HepG2 (cell line): Measurements from ENCODE around the gene MRPL51. TPM values are rescaled to one million over a fixed set of nuclear protein-coding genes. Genes with fewer than 3 reads are reported as not detected.

Source experiments
- ARID2 ChIP-seq: sonication (generic); formaldehyde crosslinking; IDR thresholded peaks from 2 replicates; pipeline ENCODE4 v1.8.1; 2022; ENCODE audit warnings: mild to moderate bottlenecking, missing genetic modification reagents, borderline replicate concordance
- ATF4 ChIP-seq, 2 experiments: fragments of 450-650 bp in 1 of 2; sonication (generic) in 1 of 2; formaldehyde crosslinking; IDR thresholded peaks; 2 replicates each; pipeline versions ENCODE4 v1.5.0 to v1.8.0; 2020 to 2022; ENCODE audit warnings: mild to moderate bottlenecking in 1 of 2, missing genetic modification reagents in 1 of 2
- GABPA ChIP-seq, 2 experiments: IDR thresholded peaks; 2 replicates each; pipeline ENCODE4 v1.6.1; 2011 to 2016; ENCODE audit warnings: low read depth in 2 of 2, low read length in 1 of 2, missing biosample characterization in 1 of 2, missing genetic modification characterization in 1 of 2
- ISL2 ChIP-seq: sonication (generic); formaldehyde crosslinking; IDR thresholded peaks from 2 replicates; pipeline ENCODE4 v1.5.0; 2020; ENCODE audit warnings: missing genetic modification reagents
- MAX ChIP-seq: IDR thresholded peaks from 2 replicates; pipeline ENCODE4 v1.6.1; 2012; ENCODE audit warnings: inconsistent platforms
- NCOA2 ChIP-seq: sonication (generic); formaldehyde crosslinking; IDR thresholded peaks from 2 replicates; pipeline ENCODE4 v1.8.0; 2022; ENCODE audit warnings: inconsistent platforms
- SMARCC2 ChIP-seq: fragments of 450-650 bp; IDR thresholded peaks from 2 replicates; pipeline ENCODE4 v1.6.1; 2017; ENCODE audit warnings: antibody characterized with exemption, mild to moderate bottlenecking
- ZBTB14 ChIP-seq: sonication (generic); formaldehyde crosslinking; IDR thresholded peaks from 2 replicates; pipeline ENCODE4 v1.4.0; 2020; ENCODE audit warnings: missing genetic modification reagents
- ZFAT ChIP-seq: sonication (generic); formaldehyde crosslinking; conservative IDR thresholded peaks from 2 replicates; pipeline ENCODE4 v1.8.1; 2023; ENCODE audit warnings: missing genetic modification reagents, inconsistent platforms
- ZHX2 ChIP-seq, 2 experiments: sonication (generic) in 1 of 2; formaldehyde crosslinking in 1 of 2; IDR thresholded peaks; 2 replicates each; pipeline versions ENCODE4 v1.6.1 to v1.9.0; 2014 to 2022; ENCODE audit warnings: antibody characterized with exemption in 1 of 2, borderline replicate concordance in 1 of 2, inconsistent platforms in 1 of 2, low read depth in 1 of 2, missing genetic modification reagents in 1 of 2
- ZNF205 ChIP-seq: IDR thresholded peaks from 2 replicates; pipeline ENCODE4 v1.6.1; 2018; ENCODE audit warnings: missing biosample characterization, missing genetic modification reagents
- ZNF879 ChIP-seq: sonication (generic); formaldehyde crosslinking; IDR thresholded peaks from 2 replicates; pipeline ENCODE4 v1.8.1; 2023; ENCODE audit warnings: missing genetic modification reagents
- polyA plus RNA-seq, 8 experiments: library from polyadenylated mRNA; depleted of rRNA in 3 of 8; stranded (reverse) in 7 of 8; unstranded in 1 of 8; fragments of >200 nt; fragmentation: Illumina TruSeq in 4 of 8; extraction: Trizol in 4 of 8; gene quantifications; 2 replicates each; pipeline versions ENCODE4 v1.2.1 to v1.2.3, GENCODE V29; 2011 to 2016; ENCODE audit warnings: low read depth in 4 of 8, missing spikeins in 1 of 8, mixed read lengths in 1 of 8; ENCODE audit not compliant: insufficient read depth in 1 of 8
- total RNA-seq, 5 experiments: library from RNA; depleted of rRNA; stranded (reverse); fragments of >200 nt; fragmentation: Illumina TruSeq; extraction: Trizol; gene quantifications; 2 replicates each; pipeline ENCODE4 v1.2.3, GENCODE V29; 2016; ENCODE audit warnings: low read depth in 1 of 5
- TF ChIP-seq, protein P1 (sequence below): sonication (generic); formaldehyde crosslinking; IDR thresholded peaks from 2 replicates; pipeline ENCODE4 v1.8.0; 2022; ENCODE audit warnings: missing genetic modification reagents, mild to moderate bottlenecking, moderate library complexity, borderline replicate concordance
- TF ChIP-seq, protein P2 (sequence below): sonication (generic); formaldehyde crosslinking; IDR thresholded peaks from 2 replicates; pipeline ENCODE4 v1.5.1; 2020; ENCODE audit warnings: missing genetic modification reagents, mild to moderate bottlenecking, borderline replicate concordance

The MRPL51 gene
- total and polyA plus RNA-seq, 2 of the 13 experiments (the other 11 are each of a cell fraction or from before 2014, with no cell fraction given), result 64.8 to 278 TPM

GRCh38 chr12:6451348-6452244 lies 41.5 kb downstream of the MRPL51 start, which contains the start of gene TAPBPL (continued):
- TF ChIP-seq, protein P1, sequence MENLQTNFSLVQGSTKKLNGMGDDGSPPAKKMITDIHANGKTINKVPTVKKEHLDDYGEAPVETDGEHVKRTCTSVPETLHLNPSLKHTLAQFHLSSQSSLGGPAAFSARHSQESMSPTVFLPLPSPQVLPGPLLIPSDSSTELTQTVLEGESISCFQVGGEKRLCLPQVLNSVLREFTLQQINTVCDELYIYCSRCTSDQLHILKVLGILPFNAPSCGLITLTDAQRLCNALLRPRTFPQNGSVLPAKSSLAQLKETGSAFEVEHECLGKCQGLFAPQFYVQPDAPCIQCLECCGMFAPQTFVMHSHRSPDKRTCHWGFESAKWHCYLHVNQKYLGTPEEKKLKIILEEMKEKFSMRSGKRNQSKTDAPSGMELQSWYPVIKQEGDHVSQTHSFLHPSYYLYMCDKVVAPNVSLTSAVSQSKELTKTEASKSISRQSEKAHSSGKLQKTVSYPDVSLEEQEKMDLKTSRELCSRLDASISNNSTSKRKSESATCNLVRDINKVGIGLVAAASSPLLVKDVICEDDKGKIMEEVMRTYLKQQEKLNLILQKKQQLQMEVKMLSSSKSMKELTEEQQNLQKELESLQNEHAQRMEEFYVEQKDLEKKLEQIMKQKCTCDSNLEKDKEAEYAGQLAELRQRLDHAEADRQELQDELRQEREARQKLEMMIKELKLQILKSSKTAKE (CRISPR knock-in tag), result no peak
- TF ChIP-seq ISL2 (CRISPR knock-in tag), result peak; percentile 66
- TF ChIP-seq SMARCC2, result no peak
- no peak for TF ChIP-seq ZNF879 (CRISPR knock-in tag)
- no peak for TF ChIP-seq NCOA2 (CRISPR knock-in tag)
- TF ChIP-seq MAX, result peak; percentile 95
- no peak for TF ChIP-seq ZNF205 (CRISPR knock-in tag)
- TF ChIP-seq ATF4 (CRISPR knock-in tag; IDR thresholded peaks at IDR 0.05), result 0 out of 4 replicates have a peak, but pooled peaks of 1 of the 2 experiments have one; percentile 44
- no peak for TF ChIP-seq ZFAT (CRISPR knock-in tag)
- peak; percentile 77; the same call in 1 of the 2 replicates for TF ChIP-seq ARID2 (CRISPR knock-in tag)
- 0 out of 2 replicates have a peak, but pooled peaks have one; percentile 49 for TF ChIP-seq ZHX2 (IDR thresholded peaks at IDR 0.05; ENCODE audit: low read depth)
- no peak for TF ChIP-seq ZHX2 (CRISPR knock-in tag; IDR thresholded peaks at IDR 0.05; ENCODE audit: borderline replicate concordance)
- TF ChIP-seq, protein P2, sequence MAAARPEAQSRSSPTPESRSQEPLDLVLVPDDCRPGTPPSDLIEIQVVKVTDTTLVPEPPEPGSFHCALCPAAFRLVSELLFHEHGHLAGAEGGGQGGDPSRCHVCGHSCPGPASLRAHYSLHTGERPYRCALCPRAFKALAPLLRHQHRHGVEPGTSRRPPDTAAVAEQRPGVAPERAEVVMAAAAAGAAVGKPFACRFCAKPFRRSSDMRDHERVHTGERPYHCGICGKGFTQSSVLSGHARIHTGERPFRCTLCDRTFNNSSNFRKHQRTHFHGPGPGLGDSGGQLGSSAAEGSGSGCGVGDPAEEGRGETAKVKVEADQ (CRISPR knock-in tag), result peak; percentile 59; the same call in 1 of the 2 replicates
- no peak for TF ChIP-seq ZBTB14 (CRISPR knock-in tag)
- TF ChIP-seq GABPA (IDR thresholded peaks at IDR 0.05; ENCODE audit: low read depth, low read length), result peak; percentile 18; the same call in 1 of the 2 replicates
- TF ChIP-seq GABPA (CRISPR knock-in tag; IDR thresholded peaks at IDR 0.05; ENCODE audit: low read depth), result peak; percentile 78
